IPS DF 19.7 (cell line): ENCODE data around the gene MTM1.

Experiments
- DNase-seq: peaks from one replicate; pipeline ENCODE4 v3.0.0-alpha.2; 2013; ENCODE audit warnings: low read depth, low spot score

MTM1 gene

DNA sequence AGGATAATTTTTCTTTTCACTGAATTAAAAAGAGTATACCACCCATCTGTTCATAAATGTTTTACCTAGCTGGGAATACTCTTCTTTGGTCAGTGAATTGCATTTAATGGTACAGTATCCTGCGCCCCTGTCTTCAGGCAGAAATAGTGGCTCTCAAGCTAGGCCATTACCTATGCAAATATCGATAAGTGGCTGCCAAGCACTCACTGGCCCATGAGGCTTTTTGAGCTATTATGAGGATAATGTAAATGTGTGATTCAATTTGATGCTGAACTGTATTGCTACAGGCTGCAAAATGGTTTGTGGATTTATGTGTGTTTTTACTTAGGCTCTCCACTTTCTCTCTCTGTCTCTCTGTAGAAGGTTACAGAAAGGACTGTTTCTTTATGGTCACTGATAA lies 94.7 kb downstream of the MTM1 start:
- no peak for DNase-seq

DNA sequence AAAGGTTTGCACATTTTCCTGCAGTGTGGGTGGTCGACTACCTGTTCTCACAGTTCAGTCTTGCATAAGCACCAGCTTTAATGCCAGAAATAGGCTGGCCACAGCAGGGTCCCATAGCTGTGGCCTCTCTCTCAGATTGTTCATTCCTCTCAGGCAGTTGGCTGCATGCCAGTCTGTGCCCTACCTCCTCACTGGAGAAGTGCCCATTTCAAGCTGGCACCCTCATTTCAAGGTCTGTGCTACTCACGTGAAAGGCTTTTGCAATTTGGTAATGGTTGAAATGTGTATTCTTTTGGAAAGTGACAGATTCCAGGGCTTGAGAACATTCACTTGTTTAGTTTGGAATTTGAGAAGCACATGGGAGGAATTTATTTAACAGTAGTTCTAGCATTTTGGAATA lies 95.9 kb downstream of the MTM1 start:
- no peak for DNase-seq

DNA sequence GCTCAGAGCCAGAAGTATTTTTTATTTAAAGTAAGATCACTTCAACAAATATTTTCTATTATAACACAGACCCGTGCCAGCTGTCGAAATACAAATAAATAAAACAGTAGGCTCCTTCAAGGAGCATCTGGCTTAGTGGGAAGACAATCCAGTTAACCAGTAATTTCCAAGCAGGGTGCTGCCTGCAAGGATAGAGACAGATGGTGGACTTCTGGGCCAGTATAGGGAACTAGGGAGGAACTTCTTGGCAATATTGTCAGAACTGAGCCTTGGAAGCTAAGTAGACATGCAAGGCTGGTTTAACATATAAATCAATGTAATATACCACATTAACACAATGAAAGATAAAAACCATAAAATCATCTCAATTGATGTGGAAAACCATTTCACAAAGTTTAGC lies 107.8 kb downstream of the MTM1 start:
- DNase-seq, result no peak

DNA sequence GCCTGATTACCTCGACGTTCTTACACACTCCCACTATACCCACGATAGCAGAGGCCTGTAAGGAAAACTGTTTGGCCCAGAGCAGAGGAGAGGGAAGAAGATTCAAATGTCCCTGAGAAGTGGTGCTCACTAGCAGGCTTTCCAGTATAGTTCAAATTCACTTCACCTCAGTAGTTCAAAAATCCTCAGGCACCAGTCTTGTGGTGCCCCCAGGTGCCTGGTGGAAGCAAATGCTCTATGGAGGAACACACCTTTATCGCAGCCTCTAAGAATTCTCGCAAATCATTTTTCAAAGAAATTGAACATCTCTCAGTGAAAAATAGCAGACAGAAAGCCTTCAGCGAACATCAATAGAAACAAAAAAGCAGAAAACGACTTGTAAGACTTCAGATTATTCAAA lies 112.6 kb downstream of the MTM1 start:
- peak; percentile 12 for DNase-seq

DNA sequence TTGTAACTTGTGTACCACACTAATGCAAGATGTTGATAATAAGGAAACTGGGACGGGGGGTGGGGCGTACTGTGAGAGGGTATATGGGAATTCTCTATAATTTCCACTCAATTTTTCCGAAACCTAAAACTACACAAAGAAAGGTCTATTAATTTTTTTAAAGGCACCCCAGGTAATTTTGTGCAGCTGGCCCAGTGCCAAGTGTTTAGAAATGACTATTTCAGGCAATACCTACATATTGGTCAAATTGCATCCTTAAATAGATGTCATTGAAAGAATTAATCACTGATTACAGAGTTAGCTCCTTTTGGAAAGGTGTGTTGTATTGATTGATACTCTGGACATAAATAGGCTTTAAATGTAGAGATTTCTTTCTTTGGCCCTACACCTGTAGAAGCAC lies 114.7 kb downstream of the MTM1 start:
- DNase-seq, result no peak

DNA sequence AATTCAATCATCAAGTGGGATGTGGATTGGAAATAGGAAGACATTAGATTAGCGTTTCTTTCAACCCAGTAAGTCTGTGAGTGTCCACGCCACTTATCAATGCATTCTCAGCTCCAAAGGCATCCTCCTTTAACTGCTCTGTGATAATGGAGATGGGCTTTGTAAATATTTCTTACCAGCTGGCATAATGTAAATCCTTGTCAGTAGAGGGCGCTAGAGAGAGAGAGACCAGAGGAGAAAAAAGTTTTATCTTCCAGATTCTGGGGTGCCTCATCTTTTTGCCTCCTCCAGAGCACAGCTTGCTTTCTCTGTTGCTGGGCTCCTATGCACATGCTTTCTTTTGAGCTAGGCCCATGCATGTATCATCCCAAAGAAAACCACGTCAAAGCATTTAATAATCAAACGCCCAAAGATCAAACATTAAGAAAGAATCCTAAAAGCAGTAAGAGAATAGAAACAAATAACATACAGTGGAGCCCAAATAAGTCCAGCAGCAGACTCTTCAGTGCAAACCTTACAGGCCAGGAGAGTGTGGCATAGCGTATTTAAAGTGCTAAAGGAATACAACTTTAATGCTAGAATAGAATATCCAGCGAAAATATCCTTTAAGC lies 115.2 kb downstream of the MTM1 start:
- no peak for DNase-seq

DNA sequence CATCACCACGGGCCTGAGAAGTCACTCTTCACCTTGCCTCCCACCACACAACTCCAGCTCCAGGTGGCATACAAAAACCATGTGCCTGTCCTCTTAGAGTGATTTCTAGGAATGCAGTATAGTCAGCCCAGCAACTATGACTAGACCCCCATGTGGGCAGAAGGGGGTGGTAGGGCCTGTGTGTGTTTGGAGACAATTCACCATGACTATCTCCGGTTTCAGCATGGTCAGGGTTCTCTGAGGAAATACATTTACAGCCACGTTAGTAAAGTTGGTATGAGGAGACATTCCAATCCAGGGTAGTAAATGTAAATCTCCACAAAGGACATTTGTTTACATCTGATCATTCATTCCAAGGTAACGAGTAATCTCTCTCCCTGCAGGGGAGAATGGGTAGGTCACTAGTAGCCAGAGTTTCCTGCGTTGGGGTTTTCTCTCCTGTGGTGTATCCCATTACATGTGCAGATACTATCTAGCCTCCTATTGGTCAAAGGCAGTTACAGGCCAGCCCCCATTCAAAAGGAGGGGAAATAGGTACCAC lies 120.6 kb downstream of the MTM1 start:
- DNase-seq, result peak; percentile 68

DNA sequence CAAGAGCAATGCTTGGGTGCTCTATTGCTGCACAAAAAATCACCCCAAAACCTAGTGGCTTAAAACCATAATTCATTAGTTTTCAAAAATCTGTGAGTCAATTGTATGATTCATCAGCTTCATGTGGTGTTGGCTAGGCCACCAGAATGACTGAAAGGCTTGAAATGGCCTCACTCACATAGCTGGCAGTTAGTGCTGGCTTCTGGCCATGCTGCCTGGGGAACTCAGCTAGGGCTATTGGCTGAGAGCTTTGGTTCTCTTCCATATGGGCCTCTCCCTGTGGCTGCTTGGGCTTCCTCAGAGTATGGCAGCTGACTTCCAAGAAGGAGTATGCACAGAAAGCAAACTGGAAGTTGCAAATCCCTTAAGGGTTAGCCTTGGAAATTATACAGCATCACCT lies 121.7 kb downstream of the MTM1 start:
- no peak for DNase-seq

DNA sequence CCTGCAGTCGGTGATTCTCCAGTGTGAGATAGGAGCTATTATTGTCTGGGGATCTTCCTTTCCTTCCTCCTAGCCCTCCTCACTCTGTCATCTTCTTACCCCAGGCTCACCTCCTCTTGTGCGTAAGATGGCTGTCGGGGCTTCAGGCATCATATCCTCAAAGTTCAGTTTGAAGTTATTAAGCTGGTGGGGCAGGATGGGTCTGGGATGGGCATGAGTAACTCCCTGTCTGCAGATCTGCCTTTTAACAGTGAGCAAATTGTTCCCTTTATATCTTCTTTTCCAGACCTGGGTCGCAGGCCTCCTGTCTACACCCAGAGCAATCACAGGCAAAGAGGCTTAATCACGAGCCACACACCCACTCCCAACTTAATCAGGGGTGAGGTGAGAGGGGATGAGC lies 123.9 kb downstream of the MTM1 start:
- DNase-seq, result no peak

DNA sequence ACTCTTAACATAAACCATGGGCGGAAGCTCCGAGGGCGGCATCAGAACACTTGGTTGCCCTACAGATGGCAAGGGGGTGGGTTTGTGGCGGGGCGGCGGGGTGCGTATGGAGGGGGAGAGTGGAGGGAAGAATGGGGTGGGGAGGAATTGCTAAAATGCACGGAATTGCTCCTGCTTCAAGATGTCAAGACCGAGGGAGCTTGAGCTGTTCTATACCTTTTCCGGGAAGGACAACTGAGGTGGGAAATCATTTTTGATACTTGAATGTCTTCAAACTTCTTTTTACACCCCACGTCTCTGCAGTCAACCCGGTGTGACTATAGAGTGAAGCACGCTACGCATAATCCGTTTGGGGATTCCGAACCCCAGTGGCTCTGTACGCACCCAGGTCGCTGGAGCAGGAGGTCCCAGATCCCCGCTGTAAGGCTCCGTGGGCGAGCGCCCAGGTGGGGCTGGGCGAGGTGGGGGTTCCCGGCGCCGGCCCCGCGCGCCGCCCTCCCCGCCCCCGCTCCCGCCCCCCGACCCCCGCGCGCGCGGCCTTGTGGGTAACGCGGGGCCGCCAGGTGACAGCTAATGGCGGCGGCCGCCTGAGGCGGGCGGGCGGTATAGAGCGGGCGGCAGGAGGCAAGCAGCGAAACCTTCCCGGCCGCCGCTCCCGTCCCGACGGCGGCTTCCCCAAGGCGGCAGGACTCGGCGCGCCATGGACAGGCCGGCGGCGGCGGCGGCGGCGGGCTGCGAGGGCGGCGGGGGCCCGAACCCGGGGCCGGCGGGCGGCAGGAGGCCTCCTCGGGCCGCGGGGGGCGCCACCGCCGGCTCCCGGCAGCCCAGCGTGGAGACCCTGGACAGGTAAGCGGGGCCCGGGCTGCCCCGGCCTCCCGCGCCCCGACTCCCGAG lies 124.7 kb downstream of the MTM1 start, which contains the start of gene MTMR1:
Gene MTMR1, plus strand, starts transcription at position 566 of the 894 bp plus-strand sequence. Its CDS starts 135 bp downstream, at position 701.
- DNase-seq, result no peak

DNA sequence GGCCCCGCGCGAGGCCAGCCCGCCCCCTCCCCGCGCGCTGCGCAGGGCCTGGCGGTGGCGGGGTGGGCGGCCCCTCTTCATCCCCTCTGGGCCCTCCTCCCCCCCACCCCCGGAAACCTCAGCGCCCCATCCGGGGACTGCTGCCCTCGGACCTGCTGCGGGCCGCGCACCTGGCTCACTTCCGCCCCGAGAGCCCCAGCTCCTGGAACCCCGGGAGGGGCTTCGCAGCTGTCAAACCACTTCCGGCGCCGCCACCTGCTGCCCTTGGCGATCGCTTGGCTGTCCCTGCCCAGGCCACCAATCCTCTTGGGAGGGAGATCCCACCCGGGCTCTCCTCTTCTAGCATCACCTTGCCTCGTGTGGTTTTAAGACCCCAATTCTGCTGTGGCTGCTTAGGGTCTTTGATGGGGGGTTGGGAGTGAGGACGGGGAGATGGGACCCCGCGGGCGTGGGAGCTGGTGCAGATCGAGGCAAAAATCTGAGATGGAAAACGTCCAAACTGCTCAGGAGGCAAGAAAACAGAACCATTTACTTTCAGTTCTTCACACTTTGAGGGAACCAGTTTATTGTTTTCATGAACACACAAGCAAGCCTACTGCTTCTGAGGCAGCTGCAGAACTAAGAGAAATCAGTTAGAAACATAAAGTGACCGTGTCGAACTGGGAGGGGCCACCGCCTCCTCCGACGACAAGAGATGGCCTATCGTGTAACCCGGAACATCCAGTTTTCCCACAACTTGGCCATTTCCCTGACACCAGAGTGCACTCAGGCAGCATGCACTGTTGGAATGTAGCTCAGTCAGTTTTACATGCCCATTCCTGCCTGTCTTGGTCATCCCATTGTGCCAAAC lies 125.5 kb downstream of the MTM1 start:
- DNase-seq, result no peak

DNA sequence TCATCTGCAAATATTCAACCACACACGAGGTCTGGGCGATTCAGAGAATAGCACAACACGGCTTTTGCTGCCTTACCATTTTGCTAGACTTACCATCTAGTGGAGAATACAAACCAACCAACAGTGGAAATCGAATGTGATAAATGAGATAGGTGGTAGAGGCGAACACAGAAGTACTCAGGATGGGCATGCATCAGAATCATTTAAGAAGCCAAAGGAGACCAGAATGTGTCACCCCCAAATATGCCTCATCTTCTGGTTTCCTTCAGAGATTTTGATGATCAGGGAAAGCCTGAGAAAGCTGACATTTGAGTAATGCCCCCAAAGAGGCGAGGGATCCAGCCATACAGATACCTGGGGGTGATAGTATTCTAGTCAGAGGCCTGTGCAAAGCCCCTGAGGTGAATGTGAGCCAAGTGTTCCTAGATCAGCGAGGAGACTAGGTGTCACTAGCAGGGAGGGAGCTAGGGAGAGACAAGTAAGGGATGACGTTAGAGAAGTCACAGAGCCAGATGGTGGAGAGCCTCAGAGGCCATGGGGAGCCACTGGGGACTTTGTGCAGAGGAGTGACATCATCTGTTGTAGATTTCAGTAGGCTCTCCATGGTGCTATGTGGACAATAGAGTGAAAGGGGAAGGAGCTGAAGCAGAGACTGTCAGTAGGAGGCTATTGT lies 126.5 kb downstream of the MTM1 start:
- no peak for DNase-seq

DNA sequence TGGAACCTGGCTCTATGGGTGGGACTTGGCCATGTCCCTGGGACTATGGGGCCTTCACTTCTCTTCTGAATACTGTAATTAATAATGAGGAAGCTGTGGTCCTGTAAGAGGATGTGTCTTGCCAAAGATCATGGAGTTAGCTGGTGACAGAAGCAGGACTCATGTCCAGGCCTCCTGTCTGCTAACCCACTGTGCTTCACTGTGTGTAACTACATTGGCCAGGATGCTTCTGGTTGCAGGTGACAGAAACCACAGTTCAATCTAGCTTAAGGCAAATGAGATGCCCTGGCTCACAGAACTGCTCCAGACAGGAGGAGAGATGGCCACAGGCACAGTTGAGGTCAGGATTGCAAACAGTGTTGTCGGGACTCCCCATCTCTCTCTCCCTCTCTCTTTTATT lies 127.9 kb downstream of the MTM1 start:
- no peak for DNase-seq

DNA sequence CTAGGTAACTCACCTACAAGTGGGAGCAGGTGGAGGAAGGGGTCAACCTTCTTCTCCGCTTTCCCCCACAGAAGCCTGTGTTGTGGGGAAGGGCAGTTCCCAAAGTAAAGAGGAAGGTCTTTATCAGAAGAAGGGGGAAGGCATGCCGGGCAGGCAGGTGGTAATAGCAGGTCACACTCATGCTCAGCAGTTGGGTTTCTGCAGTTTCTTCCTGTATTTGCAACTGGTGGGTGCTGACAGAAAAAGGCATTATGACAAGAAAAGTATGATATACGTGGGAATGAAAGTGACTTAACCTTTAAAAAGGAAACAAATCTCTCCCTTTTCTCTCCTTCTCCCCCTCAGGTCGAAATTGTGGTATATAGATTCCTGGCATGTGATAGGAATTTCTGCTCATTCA lies 128.4 kb downstream of the MTM1 start:
- no peak for DNase-seq

DNA sequence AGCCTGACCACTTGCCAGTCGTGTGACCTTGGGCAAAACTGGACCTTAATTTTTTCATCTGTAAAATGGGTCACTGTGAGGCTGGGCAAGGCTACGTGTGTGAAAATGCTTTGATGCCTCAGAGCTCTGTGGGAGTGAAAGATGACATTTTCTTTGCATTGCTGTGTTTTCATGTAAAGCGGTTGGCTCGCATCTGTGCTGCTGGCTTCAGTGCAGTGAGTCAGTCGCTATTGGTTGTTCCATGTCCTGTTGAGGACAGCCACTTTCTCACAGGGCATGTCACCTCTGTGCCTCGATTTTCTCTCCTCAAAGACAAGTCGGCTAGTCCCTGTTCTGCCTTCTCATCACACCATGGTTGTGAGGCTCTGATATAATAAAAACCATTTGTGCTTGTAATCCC lies 129.2 kb downstream of the MTM1 start:
- DNase-seq, result no peak

DNA sequence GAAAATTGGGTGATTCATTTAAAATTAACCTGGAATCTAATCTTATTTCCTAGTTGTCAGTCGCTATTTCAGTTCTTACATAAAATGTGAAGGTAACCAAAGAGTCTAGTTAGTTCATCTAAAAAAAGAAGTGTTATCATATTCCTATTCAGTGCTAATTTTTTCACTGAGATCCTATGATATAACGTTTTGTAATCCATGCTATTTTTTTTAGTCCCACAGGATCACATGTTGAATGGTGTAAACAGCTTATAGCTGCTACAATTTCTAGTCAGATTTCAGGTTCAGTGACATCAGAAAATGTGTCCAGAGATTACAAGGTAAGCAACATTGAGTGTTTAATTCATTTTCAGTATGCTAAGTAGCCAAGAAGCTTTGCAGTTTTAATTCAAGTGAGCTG lies 130.6 kb downstream of the MTM1 start:
- no peak for DNase-seq

DNA sequence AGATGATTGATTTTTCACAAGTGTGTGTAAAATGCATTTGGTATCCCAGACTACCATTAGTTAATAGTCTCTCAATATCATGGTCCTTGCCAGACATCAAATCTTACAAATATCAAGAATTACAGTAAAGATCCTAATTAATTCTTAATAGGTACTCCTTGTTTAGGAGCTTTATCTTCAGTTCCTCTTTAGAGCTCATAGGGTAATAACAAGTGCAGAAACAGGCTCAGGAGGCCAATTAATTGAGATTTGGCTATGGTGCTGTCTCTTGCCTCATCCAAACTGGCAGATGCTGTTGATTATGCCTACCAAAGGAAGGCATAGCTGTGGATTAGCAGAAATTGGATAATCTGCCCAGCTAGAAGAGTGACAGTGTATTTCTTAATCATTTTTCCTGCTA lies 131.7 kb downstream of the MTM1 start:
- no peak for DNase-seq

DNA sequence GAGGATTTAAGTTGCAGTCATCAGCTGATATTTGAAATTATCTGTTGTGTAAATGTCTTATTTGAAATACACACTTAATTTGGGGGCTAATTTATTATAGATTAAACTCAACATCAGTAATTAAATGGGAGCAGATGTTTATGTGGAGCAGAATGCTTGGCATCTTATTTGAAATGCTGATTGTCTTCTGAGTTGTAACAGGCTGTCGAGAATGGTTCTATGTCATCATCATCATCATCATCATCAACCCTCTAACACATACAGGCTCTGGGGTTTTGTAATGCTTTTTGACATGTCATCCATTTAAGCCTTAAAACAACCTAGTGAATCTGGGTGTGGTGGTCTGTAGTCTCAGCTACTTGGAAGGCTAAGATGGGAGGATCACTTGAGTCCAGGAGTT lies 133.0 kb downstream of the MTM1 start:
- no peak for DNase-seq

DNA sequence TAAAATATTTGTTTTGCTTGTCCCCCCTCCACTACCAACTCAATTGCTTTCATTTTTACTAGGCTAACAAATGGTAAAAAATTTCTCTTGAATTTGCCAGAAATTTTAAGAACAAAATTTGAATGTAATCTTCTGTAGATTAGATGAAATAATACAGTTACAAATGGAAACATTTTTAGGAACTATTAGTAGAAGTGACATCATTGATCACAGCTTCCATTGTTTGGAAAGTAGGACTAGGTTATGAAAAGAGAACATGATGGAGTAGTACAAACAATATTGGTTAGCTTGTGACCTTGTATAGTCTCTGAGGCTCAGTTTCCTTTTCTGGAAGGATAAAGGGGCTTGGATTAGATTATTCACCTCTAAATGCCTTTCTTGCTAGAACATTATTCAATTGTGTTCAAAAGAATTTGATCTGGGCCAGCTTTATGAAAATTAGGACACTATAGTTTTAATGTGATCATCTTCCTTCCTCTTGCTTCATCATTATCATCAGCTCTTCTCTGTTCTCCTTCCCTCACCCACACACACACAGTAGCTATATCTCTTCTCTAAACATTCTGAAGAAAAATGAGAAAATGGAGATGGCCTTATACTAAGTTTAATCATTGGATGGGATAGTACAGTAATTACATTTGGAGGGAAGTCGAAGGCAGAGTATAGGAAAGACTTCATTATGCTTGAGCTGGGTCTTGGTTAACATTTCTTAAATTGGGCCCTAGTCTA lies 134.7 kb downstream of the MTM1 start:
- DNase-seq, result no peak

DNA sequence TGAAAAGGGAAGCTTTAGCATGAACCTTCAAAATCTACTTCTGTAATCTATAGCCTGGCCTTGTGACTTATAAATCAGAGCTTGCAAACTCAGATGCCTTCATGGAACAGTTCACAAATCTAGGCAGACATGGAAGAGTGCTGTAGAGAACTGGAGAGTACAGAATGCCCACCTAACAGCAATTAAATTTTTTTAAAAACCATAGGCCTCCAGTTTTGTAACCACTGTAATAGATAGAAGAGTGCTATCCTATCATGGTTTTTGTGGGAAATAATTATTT lies 135.2 kb downstream of the MTM1 start:
- DNase-seq, result no peak

DNA sequence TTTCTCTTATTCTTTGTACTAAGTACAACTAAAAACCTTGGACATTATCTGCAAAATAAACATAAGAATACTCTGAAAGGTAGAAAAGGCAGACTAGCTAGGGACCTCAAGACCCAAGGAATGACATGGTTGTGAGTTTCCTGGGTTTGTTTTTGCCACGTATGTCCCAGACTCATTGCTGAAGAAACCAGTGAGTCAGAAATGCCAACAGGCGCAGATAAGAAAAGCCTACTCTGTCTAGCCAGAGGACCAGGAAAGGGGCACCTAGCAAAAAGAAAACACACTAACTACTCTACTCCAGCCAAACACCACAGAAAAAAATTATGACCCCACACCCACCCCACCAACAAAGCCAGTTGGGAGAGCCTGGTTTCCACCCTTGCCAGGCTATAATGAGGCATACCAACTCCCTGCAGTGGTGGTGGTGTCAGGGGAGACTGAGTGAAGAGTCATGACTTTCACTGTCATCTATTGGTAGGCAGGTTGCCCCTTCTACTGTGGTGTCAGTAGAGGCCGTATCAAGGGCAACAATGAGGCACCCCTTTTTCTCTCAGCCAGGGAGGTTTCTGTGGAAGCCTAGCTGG lies 135.7 kb downstream of the MTM1 start:
- no peak for DNase-seq
